Measurements from ENCODE around the gene BBS10.

GRCh38 chr12:76341436-76342030 is 6.7 kb downstream of the BBS10 start:
- TF ChIP-seq CTCF (IDR thresholded peaks at IDR 0.05) (no peak), POLR2A (IDR thresholded peaks at IDR 0.05) (no peak)
